Peyer's patch (tissue), 4 donors: Measurements from ENCODE around the gene CCDC200.
"Not testable (repeated sequence)": the region's sequence is repeated elsewhere in the genome, so short reads cannot be mapped to it uniquely, and the experiment has no call there.

Experiments
- CTCF ChIP-seq, 6 experiments: fragments of 450-650 bp in 4 of 6; fragments of 200-600 bp in 2 of 6; sonication (generic) in 1 of 6; IDR thresholded peaks; one replicate each; pipeline ENCODE4 v1.5.1; 2017 to 2019; ENCODE audit warnings: antibody characterized with exemption in 6 of 6, mild to moderate bottlenecking in 3 of 6, moderate library complexity in 1 of 6
- POLR2A ChIP-seq, 2 donors: fragments of 450-650 bp; IDR thresholded peaks; one replicate each; pipeline ENCODE4 v1.5.1; 2017; ENCODE audit warnings: antibody characterized with exemption in 2 of 2, mild to moderate bottlenecking in 2 of 2, moderate library complexity in 2 of 2

- not testable (repeated sequence) for TF ChIP-seq CTCF, POLR2A (IDR thresholded peaks at IDR 0.05)
Observed at GRCh38 chr17:43272483-43272882, 44.1 kb upstream of the CCDC200 start.
